Endothelial cell (in vitro differentiated cells): ENCODE results near the gene BCL2L13. TPM values are rescaled to one million over a fixed set of nuclear protein-coding genes. Genes with fewer than 3 reads are reported as not detected.

Source experiments
- DNase-seq: peaks from one replicate; pipeline ENCODE4 v3.0.0; 2021; ENCODE audit warnings: low spot score
- H3K27ac Mint-ChIP-seq: one replicate; pipeline ENCODE4 v1.8.0; 2021; ENCODE audit warnings: mixed read lengths, inconsistent platforms; ENCODE audit not compliant: unreplicated experiment
- H3K27me3 Mint-ChIP-seq: one replicate; pipeline ENCODE4 v1.8.0; 2021; ENCODE audit warnings: mild to moderate bottlenecking, moderate library complexity, mixed read lengths, inconsistent platforms; ENCODE audit not compliant: unreplicated experiment
- H3K36me3 Mint-ChIP-seq: one replicate; pipeline ENCODE4 v1.8.0; 2021; ENCODE audit warnings: mild to moderate bottlenecking, low read depth, mixed read lengths, inconsistent platforms; ENCODE audit not compliant: unreplicated experiment
- H3K4me1 Mint-ChIP-seq: one replicate; pipeline ENCODE4 v1.8.0; 2021; ENCODE audit warnings: mild to moderate bottlenecking, mixed read lengths, inconsistent platforms; ENCODE audit not compliant: unreplicated experiment
- H3K4me3 Mint-ChIP-seq: one replicate; pipeline ENCODE4 v1.8.0; 2021; ENCODE audit warnings: mild to moderate bottlenecking, mixed read lengths, inconsistent platforms; ENCODE audit not compliant: unreplicated experiment
- H3K9me3 Mint-ChIP-seq: one replicate; pipeline ENCODE4 v1.8.0; 2021; ENCODE audit warnings: mixed read lengths, inconsistent platforms; ENCODE audit not compliant: unreplicated experiment
- total RNA-seq: library from RNA; stranded (reverse); fragmentation: NEBNext Ultra II Directional; extraction: Animal tissue kit (Norgen Biotek cat#: 25700); gene quantifications from one replicate; pipeline ENCODE4 v1.2.1, GENCODE V29; 2021; ENCODE audit not compliant: unreplicated experiment
- TF ChIP-seq, protein P1 (sequence below): fragments of 200-600 bp; sonication (generic); IDR thresholded peaks from one replicate; pipeline ENCODE4 v1.5.0; 2021; ENCODE audit warnings: antibody characterized with exemption; ENCODE audit not compliant: unreplicated experiment

The BCL2L13 gene
- total RNA-seq, 1 donor from 2014 or later: 26.2 TPM

DNA sequence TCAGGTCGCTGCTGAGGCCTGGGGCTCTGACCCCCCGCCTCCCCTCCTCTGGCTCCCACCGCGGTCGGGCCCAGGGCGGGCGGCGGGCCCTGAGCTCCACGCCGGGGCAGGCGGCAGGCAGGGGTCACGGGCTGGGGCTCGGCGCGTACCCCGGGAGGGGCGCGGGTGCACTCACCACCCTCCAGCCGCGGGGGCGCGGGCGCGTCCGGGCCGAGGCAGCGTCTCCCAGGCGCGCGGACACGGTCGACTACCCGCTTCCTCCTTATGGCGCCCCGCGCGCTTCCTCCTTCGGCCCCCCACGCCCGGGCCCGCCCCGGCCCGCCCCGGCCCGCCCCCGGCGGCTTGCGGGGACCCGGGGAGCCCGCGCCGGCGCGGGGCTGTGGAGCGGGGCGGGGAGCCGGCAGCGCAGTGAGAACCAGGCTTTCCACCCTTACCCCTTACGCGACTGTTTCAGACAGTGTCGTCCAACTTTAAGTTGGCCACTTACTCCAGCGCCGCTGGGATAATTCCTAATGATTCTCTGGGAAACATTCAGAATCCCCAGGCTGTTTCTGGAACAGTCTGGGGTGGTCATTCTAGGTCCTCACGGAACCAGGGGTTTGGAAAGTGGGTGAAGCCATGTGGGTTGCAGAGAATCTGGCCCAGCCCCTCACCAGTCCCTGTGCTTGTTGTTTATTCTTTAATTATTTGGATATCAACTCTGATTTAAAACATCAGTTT lies 135.8 kb downstream of the BCL2L13 start, which contains the start of gene BID:
BID (minus strand) TSS at position 264 of the 720 bp plus-strand sequence. CDS start 24,353 bp downstream, outside the sequence.
- TF ChIP-seq, protein P1, sequence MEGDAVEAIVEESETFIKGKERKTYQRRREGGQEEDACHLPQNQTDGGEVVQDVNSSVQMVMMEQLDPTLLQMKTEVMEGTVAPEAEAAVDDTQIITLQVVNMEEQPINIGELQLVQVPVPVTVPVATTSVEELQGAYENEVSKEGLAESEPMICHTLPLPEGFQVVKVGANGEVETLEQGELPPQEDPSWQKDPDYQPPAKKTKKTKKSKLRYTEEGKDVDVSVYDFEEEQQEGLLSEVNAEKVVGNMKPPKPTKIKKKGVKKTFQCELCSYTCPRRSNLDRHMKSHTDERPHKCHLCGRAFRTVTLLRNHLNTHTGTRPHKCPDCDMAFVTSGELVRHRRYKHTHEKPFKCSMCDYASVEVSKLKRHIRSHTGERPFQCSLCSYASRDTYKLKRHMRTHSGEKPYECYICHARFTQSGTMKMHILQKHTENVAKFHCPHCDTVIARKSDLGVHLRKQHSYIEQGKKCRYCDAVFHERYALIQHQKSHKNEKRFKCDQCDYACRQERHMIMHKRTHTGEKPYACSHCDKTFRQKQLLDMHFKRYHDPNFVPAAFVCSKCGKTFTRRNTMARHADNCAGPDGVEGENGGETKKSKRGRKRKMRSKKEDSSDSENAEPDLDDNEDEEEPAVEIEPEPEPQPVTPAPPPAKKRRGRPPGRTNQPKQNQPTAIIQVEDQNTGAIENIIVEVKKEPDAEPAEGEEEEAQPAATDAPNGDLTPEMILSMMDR: no peak
- Mint-ChIP-seq H3K4me1 (peaks cover 40% of the 10 kb centered on the region), H3K36me3 (peaks cover 3% of the 10 kb centered on the region), H3K27me3 (peaks cover 16% of the 10 kb centered on the region), H3K27ac (no peak within 1 kb of the TSS), H3K4me3 (peak within 1 kb of the TSS; percentile 87), H3K9me3 (no peaks in the 10 kb centered on the region)
- DNase-seq: no peak

DNA sequence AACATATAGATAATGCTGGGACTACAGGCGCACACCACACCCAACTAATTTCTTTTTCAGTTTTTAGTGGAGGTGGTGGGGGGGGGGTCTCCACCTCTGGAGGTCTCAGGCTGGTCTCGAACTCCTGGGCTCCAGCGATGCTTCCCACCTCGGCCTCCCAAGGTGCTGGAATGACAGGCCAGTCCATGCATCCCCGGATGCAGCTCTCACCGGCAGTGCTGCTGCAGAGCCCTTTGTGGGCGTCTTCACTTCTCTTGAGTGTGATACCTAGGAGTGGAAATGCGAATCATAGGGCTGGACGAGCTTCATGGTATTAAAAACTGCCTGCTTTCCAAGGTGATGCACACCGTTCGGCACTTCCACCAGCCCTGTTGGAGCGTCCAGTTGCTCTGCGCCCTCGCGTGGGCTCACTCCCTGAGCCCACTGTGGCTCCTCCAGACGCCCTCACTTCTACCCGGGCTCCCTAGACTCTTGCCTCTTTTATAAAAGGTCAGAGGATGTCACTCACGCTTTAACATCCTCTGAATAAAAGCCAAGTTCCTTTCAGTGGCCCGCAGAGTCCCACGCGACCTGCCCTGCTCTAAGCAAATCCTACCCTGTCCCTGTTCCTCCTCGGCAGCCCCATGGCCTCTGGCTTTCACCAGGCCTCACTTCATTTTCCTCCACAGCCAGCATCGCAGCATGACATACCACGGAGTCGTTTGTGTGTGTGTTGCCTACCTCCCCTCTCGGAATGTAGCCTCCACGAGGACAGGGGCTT lies 136.5 kb downstream of the BCL2L13 start:
- H3K4me1 Mint-ChIP-seq: peaks cover 46% of the 10 kb centered on the region
- H3K27me3 Mint-ChIP-seq: peaks cover 14% of the 10 kb centered on the region
- DNase-seq: no peak
- H3K36me3 Mint-ChIP-seq: peaks cover 3% of the 10 kb centered on the region
- TF ChIP-seq, protein P1: no peak
- peak overlapping the region; percentile 62 for H3K4me3 Mint-ChIP-seq
- no peak overlapping the region for H3K27ac Mint-ChIP-seq
- H3K9me3 Mint-ChIP-seq: no peaks in the 10 kb centered on the region

DNA sequence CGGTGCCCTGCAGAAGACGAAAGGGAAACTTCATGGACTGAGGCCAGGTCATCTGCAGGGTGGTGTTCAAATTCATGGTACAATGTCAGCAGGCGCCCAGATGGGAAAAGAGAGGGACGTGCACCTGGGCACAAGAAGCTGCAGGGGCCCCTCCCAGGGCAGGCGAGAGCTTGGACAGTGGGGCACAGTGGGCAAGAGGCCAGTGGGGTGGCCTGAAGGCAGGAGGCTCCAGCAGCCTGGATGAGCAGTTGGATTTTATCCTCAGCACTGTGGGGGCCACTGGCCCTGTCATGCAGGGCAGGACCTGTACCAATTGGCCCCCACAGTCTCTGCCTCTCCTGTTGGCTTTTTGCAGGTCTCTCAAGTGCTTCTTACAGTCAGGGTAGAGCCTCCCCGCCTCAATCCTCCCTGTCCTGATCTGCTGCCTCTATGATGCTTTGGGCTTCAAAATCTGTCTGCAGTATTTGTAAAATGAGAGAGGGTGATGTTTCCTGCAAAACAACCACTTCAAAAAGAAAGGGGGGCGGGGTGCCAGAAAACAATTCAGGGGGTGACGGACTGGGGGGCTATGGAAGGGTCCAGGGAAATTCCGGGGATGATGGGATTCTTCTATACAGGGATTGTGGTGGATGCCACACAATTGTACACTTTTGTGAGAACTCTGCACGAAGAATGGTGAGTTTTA lies 137.4 kb downstream of the BCL2L13 start:
- H3K9me3 Mint-ChIP-seq: no peaks in the 10 kb centered on the region

DNA sequence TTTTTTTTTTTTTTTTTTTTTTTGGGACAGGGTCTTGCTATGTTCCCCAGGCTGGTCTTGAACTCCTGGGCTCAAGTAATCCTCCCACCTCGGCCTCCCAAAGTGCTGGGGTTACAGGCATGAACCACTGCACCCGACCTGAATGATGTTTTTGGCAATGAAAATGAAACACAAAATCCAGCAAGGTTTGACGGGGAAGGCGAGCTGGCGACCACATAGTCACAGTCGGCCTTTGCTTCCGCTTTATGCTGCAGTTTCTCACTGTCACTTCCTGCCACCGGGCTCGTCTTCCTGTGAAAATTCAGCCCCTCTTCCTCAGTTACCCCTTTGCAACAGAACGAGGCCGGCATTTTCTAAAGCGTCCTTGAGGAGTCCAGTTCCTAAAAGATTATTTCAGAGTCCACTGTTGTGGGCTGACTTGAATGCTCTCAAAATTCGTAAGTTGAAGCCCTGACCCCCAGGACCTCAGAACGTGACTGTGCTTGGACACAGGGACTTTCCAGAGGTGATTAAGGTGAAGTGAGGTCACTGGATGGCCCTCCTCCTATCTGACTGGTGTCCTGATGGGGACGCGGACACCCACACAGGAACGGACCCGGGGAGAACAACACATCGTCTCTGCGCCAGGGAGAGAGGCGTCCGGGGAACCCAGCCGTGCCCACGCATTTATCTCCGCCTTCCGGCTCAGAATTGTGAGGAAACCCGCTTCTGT lies 138.6 kb downstream of the BCL2L13 start:
- H3K4me1 Mint-ChIP-seq: peaks cover 47% of the 10 kb centered on the region
- peaks cover 11% of the 10 kb centered on the region for H3K27me3 Mint-ChIP-seq
- no peak for DNase-seq
- peak overlapping the region; percentile 90 for H3K27ac Mint-ChIP-seq
- H3K9me3 Mint-ChIP-seq: no peaks in the 10 kb centered on the region
- TF ChIP-seq, protein P1: no peak
- H3K4me3 Mint-ChIP-seq: peak overlapping the region; percentile 57
- H3K36me3 Mint-ChIP-seq: no peaks in the 10 kb centered on the region

More for the DNA sequence above, 137.4 kb downstream of the BCL2L13 start:
- no peak for DNase-seq
- Mint-ChIP-seq H3K36me3 (no peaks in the 10 kb centered on the region), H3K27ac (no peak overlapping the region), H3K27me3 (peaks cover 11% of the 10 kb centered on the region), H3K4me3 (peak overlapping the region; percentile 62), H3K4me1 (peaks cover 47% of the 10 kb centered on the region)
- TF ChIP-seq, protein P1: no peak
